Ishikawa (cell line): ENCODE results near the gene DSG1.

Experiments
- EP300 ChIP-seq: IDR thresholded peaks from 2 replicates; pipeline ENCODE4 v1.6.1; 2012; ENCODE audit warnings: borderline replicate concordance
- NFIC ChIP-seq: IDR thresholded peaks from 2 replicates; pipeline ENCODE4 v1.6.1; 2012
- RAD21 ChIP-seq: IDR thresholded peaks from 2 replicates; pipeline ENCODE4 v1.6.1; 2012; ENCODE audit warnings: low read depth
- TAF1 ChIP-seq: IDR thresholded peaks from 2 replicates; pipeline ENCODE4 v1.6.1; 2012; ENCODE audit warnings: low read depth, mild to moderate bottlenecking
- TEAD4 ChIP-seq: IDR thresholded peaks from 2 replicates; pipeline ENCODE4 v1.6.1; 2012
- YY1 ChIP-seq: IDR thresholded peaks from 2 replicates; pipeline ENCODE4 v1.6.1; 2012; ENCODE audit warnings: low read depth
- TF ChIP-seq, protein P1 (sequence below): IDR thresholded peaks from 2 replicates; pipeline ENCODE4 v1.6.1; 2012; ENCODE audit warnings: low read depth, mild to moderate bottlenecking

DNA sequence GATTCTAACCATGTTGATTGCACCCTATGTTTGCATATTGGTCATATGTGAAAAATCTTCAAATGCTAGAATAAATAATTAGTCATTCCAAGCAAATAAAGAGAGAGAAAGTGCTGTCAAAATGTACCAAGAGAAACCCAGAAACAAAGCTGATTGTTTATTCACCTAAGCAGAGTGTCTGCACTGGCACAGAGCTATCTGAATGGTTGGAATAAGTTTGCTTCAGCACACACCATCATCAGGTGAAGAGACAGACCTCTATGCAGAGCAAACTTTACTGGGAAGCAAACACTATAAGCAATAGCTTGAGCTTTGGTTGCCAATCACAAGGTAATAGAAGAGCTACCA, 84.0 kb downstream of the DSG1 start:
- no peak for TF ChIP-seq YY1
- TF ChIP-seq TAF1 = no peak
- no peak for TF ChIP-seq NFIC
- TF ChIP-seq EP300 = no peak
- TF ChIP-seq RAD21 = no peak
- TF ChIP-seq, protein P1, sequence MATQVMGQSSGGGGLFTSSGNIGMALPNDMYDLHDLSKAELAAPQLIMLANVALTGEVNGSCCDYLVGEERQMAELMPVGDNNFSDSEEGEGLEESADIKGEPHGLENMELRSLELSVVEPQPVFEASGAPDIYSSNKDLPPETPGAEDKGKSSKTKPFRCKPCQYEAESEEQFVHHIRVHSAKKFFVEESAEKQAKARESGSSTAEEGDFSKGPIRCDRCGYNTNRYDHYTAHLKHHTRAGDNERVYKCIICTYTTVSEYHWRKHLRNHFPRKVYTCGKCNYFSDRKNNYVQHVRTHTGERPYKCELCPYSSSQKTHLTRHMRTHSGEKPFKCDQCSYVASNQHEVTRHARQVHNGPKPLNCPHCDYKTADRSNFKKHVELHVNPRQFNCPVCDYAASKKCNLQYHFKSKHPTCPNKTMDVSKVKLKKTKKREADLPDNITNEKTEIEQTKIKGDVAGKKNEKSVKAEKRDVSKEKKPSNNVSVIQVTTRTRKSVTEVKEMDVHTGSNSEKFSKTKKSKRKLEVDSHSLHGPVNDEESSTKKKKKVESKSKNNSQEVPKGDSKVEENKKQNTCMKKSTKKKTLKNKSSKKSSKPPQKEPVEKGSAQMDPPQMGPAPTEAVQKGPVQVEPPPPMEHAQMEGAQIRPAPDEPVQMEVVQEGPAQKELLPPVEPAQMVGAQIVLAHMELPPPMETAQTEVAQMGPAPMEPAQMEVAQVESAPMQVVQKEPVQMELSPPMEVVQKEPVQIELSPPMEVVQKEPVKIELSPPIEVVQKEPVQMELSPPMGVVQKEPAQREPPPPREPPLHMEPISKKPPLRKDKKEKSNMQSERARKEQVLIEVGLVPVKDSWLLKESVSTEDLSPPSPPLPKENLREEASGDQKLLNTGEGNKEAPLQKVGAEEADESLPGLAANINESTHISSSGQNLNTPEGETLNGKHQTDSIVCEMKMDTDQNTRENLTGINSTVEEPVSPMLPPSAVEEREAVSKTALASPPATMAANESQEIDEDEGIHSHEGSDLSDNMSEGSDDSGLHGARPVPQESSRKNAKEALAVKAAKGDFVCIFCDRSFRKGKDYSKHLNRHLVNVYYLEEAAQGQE = no peak
- no peak for TF ChIP-seq TEAD4
